Bronchial epithelial cell (primary cell): ENCODE data around the gene OSBPL3. TPM values are rescaled to one million over a fixed set of nuclear protein-coding genes. Genes with fewer than 3 reads are reported as not detected.

Experiments used
- DNase-seq: peaks from one replicate; pipeline ENCODE4 v3.0.0-alpha.2; 2010; ENCODE audit warnings: low read depth
- FAIRE-seq: peaks from 2 replicates; lab custom pipeline; 2011; peaks lifted over from hg19 to GRCh38; lab: Jason Lieb, UNC
- H3K27me3 ChIP-seq: 2 replicates; pipeline ENCODE4 v1.5.1; 2011; ENCODE audit warnings: low read length; ENCODE audit not compliant: control insufficient read depth, insufficient read depth
- H3K36me3 ChIP-seq: 2 replicates; pipeline ENCODE4 v1.5.1; 2011; ENCODE audit warnings: low read length; ENCODE audit not compliant: control insufficient read depth, insufficient read depth
- H3K4me3 ChIP-seq: 2 replicates; pipeline ENCODE4 v1.5.1; 2011; ENCODE audit warnings: mild to moderate bottlenecking, low read depth, low read length, control low read depth
- CTCF ChIP-seq: IDR thresholded peaks from 2 replicates; pipeline ENCODE4 v1.5.1; 2011; ENCODE audit warnings: mild to moderate bottlenecking, moderate library complexity, low read length, control low read depth, inconsistent platforms; ENCODE audit not compliant: insufficient read depth, severe bottlenecking
- total RNA-seq: library from RNA; depleted of rRNA; stranded (reverse); fragments of >200 nt; gene quantifications from 2 replicates; pipeline ENCODE4 v1.2.1, GENCODE V29; 2014

The OSBPL3 gene
- total RNA-seq, 1 donor from 2014 or later, result 25.0 TPM

DNA sequence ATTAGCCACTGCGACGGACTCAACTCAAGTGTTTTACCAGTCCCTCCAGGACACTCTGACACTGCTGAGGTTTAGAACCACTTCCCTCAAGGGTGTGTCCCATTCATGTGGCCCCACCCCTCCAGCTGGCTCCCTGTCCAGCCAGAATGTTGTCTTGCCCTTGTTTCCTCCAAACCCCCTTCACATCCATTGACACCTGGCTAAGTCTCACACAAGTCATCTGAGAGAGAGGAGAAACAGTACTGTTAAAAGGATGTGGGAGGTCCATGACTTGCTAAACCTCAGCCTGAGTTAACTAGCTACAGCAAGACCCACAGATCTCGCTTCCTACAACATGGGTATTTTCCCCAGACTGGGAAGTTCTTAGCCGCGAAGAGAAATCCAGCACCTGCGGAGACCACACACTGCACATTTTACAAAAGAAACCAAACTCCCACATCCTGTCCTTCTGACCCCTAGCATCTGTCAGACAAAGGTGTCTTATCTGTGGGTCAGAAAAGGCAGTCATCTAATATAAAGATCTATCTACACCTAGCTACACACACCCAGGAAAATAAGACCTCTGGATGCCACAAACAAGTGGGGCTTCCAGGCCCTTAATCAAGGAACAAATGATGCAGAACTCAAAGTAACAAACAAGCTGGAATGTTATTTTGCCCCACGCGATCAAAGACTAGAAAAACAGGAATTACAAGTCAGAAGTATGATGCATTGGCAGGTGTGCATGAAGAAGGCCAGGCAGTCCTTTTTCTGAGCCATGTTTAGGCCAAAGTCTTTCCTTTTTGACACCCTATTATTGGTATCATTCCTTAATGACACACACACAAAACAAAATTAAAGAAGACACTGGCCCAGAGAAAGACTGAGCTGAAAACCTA is 13.9 kb downstream of the OSBPL3 start:
- Histone ChIP-seq H3K4me3 (no peak overlapping the region), H3K27me3 (no peaks in the 10 kb centered on the region), H3K36me3 (no peaks in the 10 kb centered on the region)
- peak; percentile 84 for DNase-seq
- TF ChIP-seq CTCF, result no peak
- no peak for FAIRE-seq

GRCh38 chr7:24964191-24964590 is 15.8 kb downstream of the OSBPL3 start:
- Histone ChIP-seq H3K4me3 (no peak overlapping the region), H3K27me3 (no peaks in the 10 kb centered on the region), H3K36me3 (no peaks in the 10 kb centered on the region)
- no peak for DNase-seq
- no peak for TF ChIP-seq CTCF
- FAIRE-seq, result no peak

DNA sequence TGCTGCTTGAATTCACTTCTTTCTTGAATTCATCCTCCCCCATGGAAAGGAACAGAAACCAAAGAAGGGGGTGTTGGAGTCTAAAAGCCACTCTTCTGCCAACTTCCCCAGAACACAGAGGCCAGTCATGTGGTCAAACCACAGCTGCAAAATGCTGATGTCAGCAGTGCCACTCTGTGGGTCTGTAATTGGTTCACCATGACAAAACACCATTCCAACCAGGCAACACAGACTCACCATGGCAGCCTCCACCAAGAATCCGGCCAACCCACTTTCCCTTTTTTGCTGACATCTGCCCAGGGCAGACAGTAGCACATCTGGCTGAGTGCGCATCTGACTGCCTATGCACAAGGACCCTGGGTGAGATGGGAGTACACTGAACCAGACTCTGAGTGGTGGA is 16.8 kb downstream of the OSBPL3 start:
- DNase-seq, result no peak
- Histone ChIP-seq H3K36me3 (no peaks in the 10 kb centered on the region), H3K4me3 (no peak overlapping the region), H3K27me3 (no peaks in the 10 kb centered on the region)
- no peak for TF ChIP-seq CTCF
- peak; percentile 28 for FAIRE-seq

GRCh38 chr7:24962418-24962962 is 17.5 kb downstream of the OSBPL3 start:
- no peak for FAIRE-seq
- no peak overlapping the region for H3K4me3 ChIP-seq
- DNase-seq, result no peak
- no peaks in the 10 kb centered on the region for H3K27me3 ChIP-seq
- no peaks in the 10 kb centered on the region for H3K36me3 ChIP-seq
- TF ChIP-seq CTCF, result no peak

DNA sequence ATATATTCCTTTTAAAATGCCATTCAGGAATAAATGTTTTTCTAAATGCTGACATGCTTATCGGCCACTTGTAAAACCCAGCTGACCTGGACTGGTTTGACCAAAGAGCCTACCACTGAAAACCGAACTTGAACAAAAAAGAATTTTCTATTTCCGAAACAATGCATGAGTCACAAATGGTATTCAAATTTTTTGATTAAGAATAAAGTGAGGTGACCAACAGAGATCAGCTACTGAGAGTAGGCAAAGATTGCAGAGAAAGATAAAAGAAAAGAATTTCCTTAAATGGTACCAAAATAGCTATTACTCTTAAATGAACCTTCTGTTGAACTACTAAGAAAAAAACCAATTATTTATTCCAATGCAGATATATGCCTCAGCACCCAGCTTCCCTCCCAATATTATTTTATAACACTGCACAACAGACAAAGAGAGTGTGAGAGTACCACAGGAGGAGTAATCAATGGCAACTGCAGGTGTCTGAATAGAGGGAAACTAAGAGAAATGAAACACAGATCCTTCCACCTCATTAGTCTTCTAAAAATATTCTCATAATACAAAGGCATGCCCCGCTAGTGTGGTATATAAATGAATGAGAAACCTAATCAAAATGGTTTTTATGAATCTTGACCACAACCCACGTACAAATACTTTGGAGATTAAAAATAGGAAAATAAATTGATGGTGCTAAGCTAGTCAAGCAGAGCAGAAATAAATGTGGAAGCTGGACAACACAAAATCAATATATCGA is 20.1 kb downstream of the OSBPL3 start:
- DNase-seq, result no peak
- Histone ChIP-seq H3K4me3 (no peak overlapping the region), H3K36me3 (no peaks in the 10 kb centered on the region), H3K27me3 (no peaks in the 10 kb centered on the region)
- no peak for TF ChIP-seq CTCF
- FAIRE-seq, result no peak
